DOHH2 (cell line): ENCODE measurements around the gene GSK3B.

Experiments used
- H3F3A ChIP-seq: fragments of 200-600 bp; sonication (generic), shearing (Covaris generic); 2 replicates; pipeline ENCODE4 v1.6.0; 2016; ENCODE audit warnings: antibody characterized with exemption, mild to moderate bottlenecking; ENCODE audit not compliant: control insufficient read depth, insufficient read depth
- H3K27ac ChIP-seq: fragments of 200-600 bp; sonication (generic); 2 replicates; pipeline ENCODE4 v1.5.1; 2014; ENCODE audit warnings: low read depth, mild to moderate bottlenecking, low read length, moderate library complexity
- H3K27me3 ChIP-seq: fragments of 200-600 bp; sonication (generic); 2 replicates; pipeline ENCODE4 v1.6.1; 2014; ENCODE audit warnings: mild to moderate bottlenecking, low read length, mixed read lengths; ENCODE audit not compliant: control insufficient read depth
- H3K36me3 ChIP-seq: fragments of 200-600 bp; sonication (generic); 2 replicates; pipeline ENCODE4 v1.6.1; 2014; ENCODE audit warnings: mild to moderate bottlenecking, low read length, moderate library complexity, mixed read lengths; ENCODE audit not compliant: control insufficient read depth
- H3K4me1 ChIP-seq: fragments of 200-600 bp; sonication (generic); 2 replicates; pipeline ENCODE4 v1.6.1; 2014; ENCODE audit warnings: mild to moderate bottlenecking, low read length, mixed read lengths; ENCODE audit not compliant: control insufficient read depth
- H3K4me2 ChIP-seq: fragments of 200-600 bp; sonication (generic); 2 replicates; pipeline ENCODE4 v1.6.0; 2014; ENCODE audit warnings: mild to moderate bottlenecking, low read length, moderate library complexity
- H3K4me3 ChIP-seq: fragments of 200-600 bp; sonication (generic); 2 replicates; pipeline ENCODE4 v1.5.1; 2014; ENCODE audit warnings: mild to moderate bottlenecking, low read length, mixed read lengths
- H3K79me2 ChIP-seq: fragments of 200-600 bp; sonication (generic); 2 replicates; pipeline ENCODE4 v1.6.1; 2014; ENCODE audit warnings: mild to moderate bottlenecking, low read length, mixed read lengths; ENCODE audit not compliant: control insufficient read depth
- H3K9me2 ChIP-seq: fragments of 200-600 bp; sonication (generic); replicated peaks from 2 replicates; pipeline ENCODE4 v1.6.1; 2014; ENCODE audit warnings: mild to moderate bottlenecking, low read length, mixed read lengths; ENCODE audit not compliant: control insufficient read depth
- H3K9me3 ChIP-seq: fragments of 200-600 bp; sonication (generic); 2 replicates; pipeline ENCODE4 v1.6.1; 2014; ENCODE audit warnings: antibody characterized with exemption, low read length, mixed read lengths; ENCODE audit not compliant: control insufficient read depth, insufficient read depth
- H4K20me1 ChIP-seq: fragments of 200-600 bp; sonication (generic); 2 replicates; pipeline ENCODE4 v1.6.0; 2014; ENCODE audit warnings: low read depth, mild to moderate bottlenecking, antibody characterized with exemption, low read length, moderate library complexity; ENCODE audit not compliant: control insufficient read depth, insufficient read depth
- CTCF ChIP-seq: fragments of 200-600 bp; sonication (generic); IDR thresholded peaks from one replicate; pipeline ENCODE4 v1.5.1; 2014; ENCODE audit warnings: antibody characterized with exemption, mild to moderate bottlenecking, low read depth, low read length; ENCODE audit not compliant: poor library complexity, severe bottlenecking
- EZH2phosphoT487 ChIP-seq: fragments of 200-600 bp; sonication (generic); IDR thresholded peaks from 2 replicates; pipeline ENCODE4 v1.6.1; 2017; ENCODE audit warnings: borderline replicate concordance, mild to moderate bottlenecking, antibody characterized with exemption, low read length, moderate library complexity, mixed read lengths

The GSK3B gene

GRCh38 chr3:119880966-119881365, 213.3 kb downstream of the GSK3B start:
- no peak overlapping the region for H3K27ac ChIP-seq
- TF ChIP-seq EZH2phosphoT487 = no peak
- TF ChIP-seq CTCF = no peak

GRCh38 chr3:119873646-119874045, 220.6 kb downstream of the GSK3B start:
- no peak for TF ChIP-seq CTCF
- TF ChIP-seq EZH2phosphoT487 = no peak
- no peaks in the 10 kb centered on the region for H3K9me2 ChIP-seq
- H3F3A ChIP-seq = no peaks in the 10 kb centered on the region
- H3K27me3 ChIP-seq = no peaks in the 10 kb centered on the region
- H3K9me3 ChIP-seq = no peaks in the 10 kb centered on the region
- H3K79me2 ChIP-seq = no peaks in the 10 kb centered on the region
- H3K4me3 ChIP-seq = no peak overlapping the region
- no peaks in the 10 kb centered on the region for H3K4me1 ChIP-seq
- H3K4me2 ChIP-seq = no peak overlapping the region
- no peaks in the 10 kb centered on the region for H3K36me3 ChIP-seq
- no peak overlapping the region for H3K27ac ChIP-seq
- H4K20me1 ChIP-seq = no peaks in the 10 kb centered on the region

More at GRCh38 chr3:119880966-119881365, 213.3 kb downstream of the GSK3B start:
- Histone ChIP-seq H3K27me3 (no peaks in the 10 kb centered on the region), H3F3A (no peaks in the 10 kb centered on the region), H4K20me1 (no peaks in the 10 kb centered on the region), H3K9me2 (no peaks in the 10 kb centered on the region), H3K79me2 (no peaks in the 10 kb centered on the region), H3K36me3 (peaks cover 19% of the 10 kb centered on the region), H3K4me3 (no peak overlapping the region), H3K4me2 (no peak overlapping the region), H3K9me3 (no peaks in the 10 kb centered on the region), H3K4me1 (no peaks in the 10 kb centered on the region)

- Histone ChIP-seq H3K36me3 (no peaks in the 10 kb centered on the region), H3K9me3 (no peaks in the 10 kb centered on the region), H3K4me2 (no peak overlapping the region), H3F3A (no peaks in the 10 kb centered on the region), H3K79me2 (no peaks in the 10 kb centered on the region), H3K27me3 (no peaks in the 10 kb centered on the region), H3K4me3 (no peak overlapping the region), H4K20me1 (no peaks in the 10 kb centered on the region), H3K27ac (no peak overlapping the region), H3K9me2 (no peaks in the 10 kb centered on the region), H3K4me1 (no peaks in the 10 kb centered on the region)
- TF ChIP-seq CTCF (no peak), EZH2phosphoT487 (no peak)
Measured at GRCh38 chr3:119872773-119873172, 221.5 kb downstream of the GSK3B start.

- no peaks in the 10 kb centered on the region for H3K36me3 ChIP-seq
- no peaks in the 10 kb centered on the region for H3K9me2 ChIP-seq
- no peaks in the 10 kb centered on the region for H3K9me3 ChIP-seq
- TF ChIP-seq EZH2phosphoT487 = no peak
- TF ChIP-seq CTCF = no peak
- H3K4me3 ChIP-seq = no peak overlapping the region
- H3K27ac ChIP-seq = no peak overlapping the region
- no peaks in the 10 kb centered on the region for H3K4me1 ChIP-seq
- H3F3A ChIP-seq = no peaks in the 10 kb centered on the region
- H3K79me2 ChIP-seq = no peaks in the 10 kb centered on the region
- H4K20me1 ChIP-seq = no peaks in the 10 kb centered on the region
- no peaks in the 10 kb centered on the region for H3K27me3 ChIP-seq
- H3K4me2 ChIP-seq = no peak overlapping the region
Measured at GRCh38 chr3:119871571-119871970, 222.7 kb downstream of the GSK3B start.
